H1 (cell line): Measurements from ENCODE around the gene CHRNA3. TPM values are rescaled to one million over a fixed set of nuclear protein-coding genes. Genes with fewer than 3 reads are reported as not detected.

Experiments
- CTCF ChIA-PET: fragments of 300-600 bp; sonication (Branson Sonifier 250); formaldehyde crosslinking; loops from one replicate; lab custom pipeline; 2021; ENCODE audit not compliant: partially characterized antibody; lab: Charles Lee
- POLR2A ChIA-PET: fragments of 300-600 bp; sonication (Branson Sonifier 250); formaldehyde crosslinking; loops from one replicate; lab custom pipeline; 2021; ENCODE audit warnings: inconsistent platforms; ENCODE audit not compliant: partially characterized antibody; lab: Charles Lee
- DNase-seq, 2 experiments: peaks; one replicate each; pipeline versions ENCODE4 v3.0.0 to v3.0.0-alpha.2; 2010 to 2022; ENCODE audit warnings: low spot score in 2 of 2, low read depth in 1 of 2, mixed read lengths in 1 of 2
- FAIRE-seq: peaks from 2 replicates; lab custom pipeline; 2011; peaks lifted over from hg19 to GRCh38; lab: Jason Lieb, UNC
- H2AFZ ChIP-seq: 2 replicates; pipeline ENCODE4 v1.8.1; 2012; ENCODE audit warnings: low read length, inconsistent platforms
- H2AK5ac ChIP-seq: 2 replicates; pipeline ENCODE4 v1.6.1; 2013; ENCODE audit warnings: low read depth, low read length
- H2BK120ac ChIP-seq: replicated peaks from 2 replicates; pipeline ENCODE3; 2013; ENCODE audit warnings: low read depth, low read length, inconsistent platforms
- H2BK12ac ChIP-seq: 2 replicates; pipeline ENCODE4 v1.6.1; 2013; ENCODE audit warnings: low read depth, low read length
- H2BK15ac ChIP-seq: 2 replicates; pipeline ENCODE4 v1.6.1; 2013; ENCODE audit warnings: low read length
- H2BK20ac ChIP-seq: 2 replicates; pipeline ENCODE4 v1.6.1; 2013; ENCODE audit warnings: low read length
- H2BK5ac ChIP-seq: 2 replicates; pipeline ENCODE4 v1.6.1; 2013; ENCODE audit warnings: low read depth, low read length
- H3K14ac ChIP-seq: 2 replicates; pipeline ENCODE4 v1.6.1; 2013; ENCODE audit warnings: inconsistent platforms; ENCODE audit not compliant: insufficient read length
- H3K18ac ChIP-seq: 2 replicates; pipeline ENCODE4 v1.6.1; 2013; ENCODE audit warnings: low read length; ENCODE audit errors: extremely low read depth
- H3K23ac ChIP-seq: 2 replicates; pipeline ENCODE4 v1.6.1; 2013; ENCODE audit warnings: inconsistent platforms; ENCODE audit not compliant: insufficient read length
- H3K23me2 ChIP-seq: 2 replicates; pipeline ENCODE4 v1.6.1; 2013; ENCODE audit warnings: low read depth, low read length
- H3K27ac ChIP-seq: 2 replicates; pipeline ENCODE4 v1.6.1; 2011; ENCODE audit warnings: low read depth, low read length, inconsistent platforms
- H3K27me3 ChIP-seq, 4 experiments: replicated peaks in 1 of 4; 1 replicate in 1 of 4; 2 replicates in 3 of 4; pipeline versions ENCODE4 v1.6.1 to v1.8.1; 2011 to 2013; ENCODE audit warnings: low read length in 3 of 4, mild to moderate bottlenecking in 3 of 4, inconsistent platforms in 2 of 4, mixed read lengths in 2 of 4, moderate library complexity in 1 of 4; ENCODE audit not compliant: control insufficient read depth in 3 of 4, insufficient read depth in 3 of 4; ENCODE audit errors: extremely low read depth in 1 of 4
- H3K36me3 ChIP-seq, 4 experiments: 2 replicates each; pipeline versions ENCODE4 v1.6.1 to v1.8.1; 2011 to 2013; ENCODE audit warnings: mild to moderate bottlenecking in 4 of 4, low read length in 3 of 4, moderate library complexity in 2 of 4, control low read depth in 1 of 4, inconsistent platforms in 1 of 4; ENCODE audit not compliant: insufficient read depth in 4 of 4, control insufficient read depth in 2 of 4
- H3K4ac ChIP-seq: replicated peaks from 2 replicates; pipeline ENCODE3; 2013; ENCODE audit warnings: low read length, low read depth, mixed read lengths, inconsistent platforms; ENCODE audit not compliant: insufficient read length
- H3K4me1 ChIP-seq, 4 experiments: replicated peaks in 1 of 4; 1 replicate in 1 of 4; 2 replicates in 3 of 4; pipeline versions ENCODE4 v1.6.1 to v1.8.1; 2011 to 2013; ENCODE audit warnings: low read length in 3 of 4, inconsistent platforms in 2 of 4, mixed read lengths in 1 of 4; ENCODE audit not compliant: insufficient read depth in 4 of 4, control insufficient read depth in 3 of 4
- H3K4me2 ChIP-seq, 2 experiments: 2 replicates each; pipeline versions ENCODE4 v1.6.1 to v1.8.1; 2011 to 2013; ENCODE audit warnings: low read depth in 2 of 2, low read length in 2 of 2, control low read depth in 1 of 2, inconsistent platforms in 1 of 2, mild to moderate bottlenecking in 1 of 2; ENCODE audit not compliant: insufficient read depth in 1 of 2
- H3K4me3 ChIP-seq, 4 experiments: fragments of 200-600, 300-600 bp in 1 of 4; sonication (generic), shearing (Covaris generic), sonication (Bioruptor Twin) in 1 of 4; 2 replicates each; pipeline versions ENCODE4 v1.5.1 to v1.8.1; 2011 to 2016; ENCODE audit warnings: low read length in 4 of 4, low read depth in 3 of 4, control low read depth in 2 of 4, inconsistent platforms in 2 of 4, mild to moderate bottlenecking in 2 of 4, mixed read lengths in 1 of 4, moderate library complexity in 1 of 4; ENCODE audit not compliant: insufficient read depth in 2 of 4; ENCODE audit errors: extremely low read depth in 1 of 4
- H3K56ac ChIP-seq: replicated peaks from 2 replicates; pipeline ENCODE3; 2013; ENCODE audit warnings: low read depth, mild to moderate bottlenecking, mixed read lengths, low read length, inconsistent platforms; ENCODE audit not compliant: insufficient read length
- H3K79me1 ChIP-seq: 2 replicates; pipeline ENCODE4 v1.6.1; 2013; ENCODE audit warnings: low read depth, low read length, control low read depth
- H3K79me2 ChIP-seq, 2 experiments: 2 replicates each; pipeline versions ENCODE4 v1.6.1 to v1.8.1; 2012 to 2013; ENCODE audit warnings: low read length in 2 of 2, mild to moderate bottlenecking in 2 of 2, inconsistent platforms in 1 of 2; ENCODE audit not compliant: insufficient read depth in 2 of 2, control insufficient read depth in 1 of 2
- H3K9ac ChIP-seq, 4 experiments: replicated peaks in 1 of 4; 1 replicate in 1 of 4; 2 replicates in 3 of 4; pipeline versions ENCODE4 v1.6.1 to v1.8.1; 2011 to 2013; ENCODE audit warnings: low read depth in 3 of 4, low read length in 3 of 4, control low read depth in 2 of 4, mild to moderate bottlenecking in 2 of 4, moderate library complexity in 2 of 4, inconsistent platforms in 1 of 4; ENCODE audit errors: extremely low read depth in 1 of 4
- H3K9me3 ChIP-seq, 2 experiments: 2 replicates each; pipeline versions ENCODE4 v1.6.1 to v1.8.1; 2012 to 2013; ENCODE audit warnings: mild to moderate bottlenecking in 2 of 2, moderate library complexity in 2 of 2, control low read depth in 1 of 2, inconsistent platforms in 1 of 2, low read depth in 1 of 2, low read length in 1 of 2, mixed read lengths in 1 of 2; ENCODE audit not compliant: insufficient read depth in 2 of 2
- H4K20me1 ChIP-seq, 2 experiments: replicated peaks in 1 of 2; 2 replicates each; pipeline versions ENCODE3 to v1.8.1; 2011 to 2013; ENCODE audit warnings: inconsistent platforms in 2 of 2, low read length in 2 of 2, mild to moderate bottlenecking in 1 of 2; ENCODE audit not compliant: insufficient read depth in 2 of 2, control insufficient read depth in 1 of 2
- H4K5ac ChIP-seq: 2 replicates; pipeline ENCODE4 v1.6.1; 2013; ENCODE audit warnings: low read length, low read depth, mixed read lengths, inconsistent platforms; ENCODE audit not compliant: insufficient read length
- H4K8ac ChIP-seq: 2 replicates; pipeline ENCODE4 v1.8.0; 2013; ENCODE audit warnings: mild to moderate bottlenecking, moderate library complexity, low read length, inconsistent platforms; ENCODE audit not compliant: insufficient read depth; ENCODE audit errors: extremely low read depth
- H4K91ac ChIP-seq: replicated peaks from 2 replicates; pipeline ENCODE3; 2013; ENCODE audit warnings: low read length, mixed read lengths, inconsistent platforms; ENCODE audit not compliant: insufficient read length
- ASH2L ChIP-seq: fragments of 200-600, 300-600 bp; sonication (generic); IDR thresholded peaks from one replicate; pipeline ENCODE4 v1.7.1; 2017; ENCODE audit warnings: low read length
- ATF2 ChIP-seq: IDR thresholded peaks from 2 replicates; pipeline ENCODE4 v1.6.1; 2012; ENCODE audit warnings: low read length, inconsistent platforms
- CEBPB ChIP-seq: IDR thresholded peaks from 2 replicates; pipeline ENCODE4 v1.6.1; 2012; ENCODE audit warnings: low read depth, low read length
- EGR1 ChIP-seq: IDR thresholded peaks from 2 replicates; pipeline ENCODE4 v1.6.1; 2011; ENCODE audit warnings: low read depth, low read length, borderline replicate concordance
- EZH2 ChIP-seq: fragments of 200-600 bp; sonication (generic); IDR thresholded peaks from 2 replicates; pipeline ENCODE4 v1.7.1; 2012; ENCODE audit warnings: low read depth, mild to moderate bottlenecking, moderate library complexity, low read length, inconsistent platforms; ENCODE audit not compliant: severe bottlenecking
- HDAC6 ChIP-seq: IDR thresholded peaks from one replicate; pipeline ENCODE4 v1.7.1; 2012; ENCODE audit warnings: low read depth, mild to moderate bottlenecking, inconsistent platforms, low read length, moderate library complexity
- JUN ChIP-seq: IDR thresholded peaks from 2 replicates; pipeline ENCODE4 v1.6.1; 2011; ENCODE audit warnings: low read depth, mild to moderate bottlenecking, improper control_type of control experiment, low read length
- KDM4A ChIP-seq: IDR thresholded peaks from one replicate; pipeline ENCODE4 v1.7.1; 2012; ENCODE audit warnings: low read depth, mild to moderate bottlenecking, moderate library complexity, low read length, inconsistent platforms; ENCODE audit not compliant: severe bottlenecking
- POU5F1 ChIP-seq: IDR thresholded peaks from 2 replicates; pipeline ENCODE4 v1.6.1; 2011; ENCODE audit warnings: low read depth, mild to moderate bottlenecking, low read length, moderate library complexity
- SIX5 ChIP-seq: IDR thresholded peaks from 2 replicates; pipeline ENCODE4 v1.6.1; 2011; ENCODE audit warnings: mild to moderate bottlenecking, low read depth, low read length
- YY1 ChIP-seq: IDR thresholded peaks from 2 replicates; pipeline ENCODE4 v1.6.1; 2011; ENCODE audit warnings: low read depth, mild to moderate bottlenecking, low read length
- WGBS, 2 experiments: shearing (Covaris generic) in 1 of 2; methylation state at CpG; one replicate each; pipeline versions ENCODE4 v1.1.6 to v1.1.7; 2013 to 2015; ENCODE audit warnings: low lambda C conversion rate in 2 of 2, mixed read lengths in 2 of 2, inconsistent platforms in 1 of 2, low coverage in 1 of 2, missing lambda C conversion rate in 1 of 2; ENCODE audit not compliant: insufficient replicate concordance in 2 of 2, insufficient coverage in 1 of 2, insufficient read length in 1 of 2; ENCODE audit errors: extremely low coverage in 1 of 2, missing lambda C conversion rate in 1 of 2; 5-methylcytosine and 5-hydroxymethylcytosine counted together
- polyA plus RNA-seq, 7 experiments: library from polyadenylated mRNA; depleted of rRNA in 3 of 7; stranded (reverse) in 5 of 7; unstranded in 2 of 7; fragments of >200 nt in 5 of 7; fragments of 200-250 nt in 2 of 7; gene quantifications; 1 replicate in 5 of 7; 2 replicates in 1 of 7; 4 replicates in 1 of 7; pipeline versions ENCODE4 v1.2.1 to v1.2.3, GENCODE V29; 2011 to 2013; ENCODE audit warnings: missing spikeins in 2 of 7, mixed read lengths in 2 of 7
- total RNA-seq: library from RNA; stranded (reverse); fragmentation: NEBNext Ultra II Directional; extraction: Animal tissue kit (Norgen Biotek cat#: 25700); gene quantifications from 2 replicates; pipeline ENCODE4 v1.2.1, GENCODE V29; 2021
- TF ChIP-seq, protein P1 (sequence below): IDR thresholded peaks from 2 replicates; pipeline ENCODE4 v1.6.1; 2012; ENCODE audit warnings: inconsistent platforms

CHRNA3 gene
- total and polyA plus RNA-seq, 2 of the 8 experiments (the other 6 are each of a cell fraction or from before 2014, with no cell fraction given): 2.1 to 4.7 TPM

DNA sequence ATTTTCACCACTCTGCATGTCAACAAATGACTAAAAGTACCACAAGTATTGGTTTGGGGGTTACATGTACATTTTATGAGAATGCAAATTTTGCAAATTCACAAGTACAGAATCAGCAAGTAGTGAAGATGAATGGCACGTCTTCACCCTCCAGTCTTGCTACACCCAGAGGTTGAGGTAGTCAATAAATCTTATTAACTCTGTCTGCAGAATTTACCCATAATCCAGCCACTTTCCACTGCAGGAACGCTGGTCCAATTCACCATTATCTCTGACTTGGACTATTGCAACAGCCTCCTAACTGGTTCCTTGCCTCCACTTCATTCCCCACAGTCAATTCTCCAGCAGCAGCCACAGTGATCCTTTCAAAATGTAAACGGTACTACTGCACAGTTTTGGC, 70.0 kb downstream of the CHRNA3 start:
- Histone ChIP-seq H3K36me3 (peaks cover 15 to 50% (median 35%) of the 10 kb centered on the region in 4 experiments), H3K9ac (no peak overlapping the region), H2AK5ac (no peak overlapping the region), H3K23me2 (no peaks in the 10 kb centered on the region), H3K79me1 (no peaks in the 10 kb centered on the region), H4K8ac (no peak overlapping the region), H3K79me2 (no peaks in the 10 kb centered on the region), H3K27ac (no peak overlapping the region), H3K4me1 (no peaks in the 10 kb centered on the region), H3K56ac (no peak overlapping the region), H3K27me3 (no peaks in the 10 kb centered on the region), H2AFZ (no peak overlapping the region), H2BK15ac (no peak overlapping the region), H2BK12ac (no peak overlapping the region), H4K5ac (no peak overlapping the region), H2BK5ac (no peak overlapping the region), H3K23ac (no peak overlapping the region), H3K4ac (no peak overlapping the region), H2BK20ac (no peak overlapping the region), H3K9me3 (no peaks in the 10 kb centered on the region), H2BK120ac (no peak overlapping the region), H3K4me3 (no peak overlapping the region), H3K14ac (no peak overlapping the region), H4K91ac (no peak overlapping the region), H3K18ac (no peak overlapping the region), H3K4me2 (no peak overlapping the region), H4K20me1 (peaks cover 0 to 1% of the 10 kb centered on the region in 2 experiments)
- TF ChIP-seq EGR1: no peak
- TF ChIP-seq ATF2: no peak
- TF ChIP-seq JUN: no peak
- no peak for TF ChIP-seq YY1
- no peak for TF ChIP-seq CEBPB
- TF ChIP-seq ASH2L: no peak
- TF ChIP-seq, protein P1, sequence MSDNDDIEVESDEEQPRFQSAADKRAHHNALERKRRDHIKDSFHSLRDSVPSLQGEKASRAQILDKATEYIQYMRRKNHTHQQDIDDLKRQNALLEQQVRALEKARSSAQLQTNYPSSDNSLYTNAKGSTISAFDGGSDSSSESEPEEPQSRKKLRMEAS: no peak
- TF ChIP-seq KDM4A: no peak
- TF ChIP-seq EZH2: no peak
- no peak for TF ChIP-seq HDAC6
- TF ChIP-seq SIX5: no peak
- no peak for TF ChIP-seq POU5F1
- ChIA-PET POLR2A (interaction anchor here (3.0 to 3.4 kb wide), 2 partner anchors 11 to 14 kb away, joined by 11 to 17 read pairs; partner anchors contain the start of genes CHRNA5 and PSMA4), CTCF (no interaction called here)
- 88% methylated on average over 3 of the region's 3 CpGs; no CpG with 5 or more reads in 1 of the 2 experiments for WGBS, 2 experiments
- DNase-seq (no peak), FAIRE-seq (no peak)
